ENCODE measurements around the gene KIAA1143. TPM values are rescaled to one million over a fixed set of nuclear protein-coding genes. Genes with fewer than 3 reads are reported as not detected.

The KIAA1143 gene
- total and polyA plus RNA-seq, 9 of the 15 experiments (the other 6 are each of a cell fraction or from before 2014, with no cell fraction given), result 25.6 to 72.0 (median 42.2) TPM

- Histone ChIP-seq H3K4me3 (no peak overlapping the region), H3K27ac (ENCODE audit: extremely low read depth, low read depth, low read length) (no peak overlapping the region), H3K9ac (ENCODE audit: insufficient read depth in 1 of 2, low read depth in 2 of 2, low read length in 2 of 2) (no peak overlapping the region), H3K36me3 (ENCODE audit: control insufficient read depth, insufficient read depth, low read length) (peaks cover 46% of the 10 kb centered on the region), H3K27me3 (ENCODE audit: control insufficient read depth in 2 of 2, insufficient read depth in 2 of 2, low read length in 2 of 2) (no peaks in the 10 kb centered on the region), H2AFZ (ENCODE audit: low read depth, low read length) (no peak overlapping the region), H3K4me1 (replicated peaks in 1 of 2; ENCODE audit: control insufficient read depth in 2 of 2, insufficient read depth in 2 of 2, low read length in 2 of 2) (no peaks in the 10 kb centered on the region), H3K9me1 (ENCODE audit: control insufficient read depth, insufficient read depth, low read length) (no peaks in the 10 kb centered on the region), H4K20me1 (replicated peaks; ENCODE audit: control insufficient read depth, insufficient read depth, low read length) (no peaks in the 10 kb centered on the region), H3K79me2 (ENCODE audit: control insufficient read depth, insufficient read depth, low read length) (peaks cover 49% of the 10 kb centered on the region), H3K9me3 (replicated peaks; ENCODE audit: control insufficient read depth, insufficient read depth, low read depth, low read length) (peaks cover 22% of the 10 kb centered on the region), H3K4me2 (ENCODE audit: insufficient read depth, low read length) (no peak overlapping the region)
- intact Hi-C loops (cut with micrococcal nuclease) (no loop called here), in situ Hi-C loops (cut with MboI) (no loop called here)
- 94% methylated on average over 1 of the region's 1 CpG for WGBS (ENCODE audit: insufficient coverage, low coverage, missing lambda C conversion rate)
- ATAC-seq, result no peak
- ChIA-PET CTCF (ENCODE audit: low intra/inter-chr PET ratio) (no interaction called here), POLR2A (interaction anchor here (0.7 kb wide), 1 partner anchor 10 kb away, joined by 3 read pairs; the partner anchor contains the start of genes KIAA1143 and KIF15)
- DNase-seq (ENCODE audit: extremely low read depth in 1 of 4, low spot score in 3 of 4), result no peak
- BruUV-seq (replicated peaks), result no TSS peak
- FAIRE-seq, result no peak
- no peak for TF ChIP-seq RFX1 (IDR thresholded peaks at IDR 0.05)
- no peak for TF ChIP-seq ZNF764 (CRISPR knock-in tag; IDR thresholded peaks at IDR 0.05; ENCODE audit: low read depth)
- TF ChIP-seq, protein P1, sequence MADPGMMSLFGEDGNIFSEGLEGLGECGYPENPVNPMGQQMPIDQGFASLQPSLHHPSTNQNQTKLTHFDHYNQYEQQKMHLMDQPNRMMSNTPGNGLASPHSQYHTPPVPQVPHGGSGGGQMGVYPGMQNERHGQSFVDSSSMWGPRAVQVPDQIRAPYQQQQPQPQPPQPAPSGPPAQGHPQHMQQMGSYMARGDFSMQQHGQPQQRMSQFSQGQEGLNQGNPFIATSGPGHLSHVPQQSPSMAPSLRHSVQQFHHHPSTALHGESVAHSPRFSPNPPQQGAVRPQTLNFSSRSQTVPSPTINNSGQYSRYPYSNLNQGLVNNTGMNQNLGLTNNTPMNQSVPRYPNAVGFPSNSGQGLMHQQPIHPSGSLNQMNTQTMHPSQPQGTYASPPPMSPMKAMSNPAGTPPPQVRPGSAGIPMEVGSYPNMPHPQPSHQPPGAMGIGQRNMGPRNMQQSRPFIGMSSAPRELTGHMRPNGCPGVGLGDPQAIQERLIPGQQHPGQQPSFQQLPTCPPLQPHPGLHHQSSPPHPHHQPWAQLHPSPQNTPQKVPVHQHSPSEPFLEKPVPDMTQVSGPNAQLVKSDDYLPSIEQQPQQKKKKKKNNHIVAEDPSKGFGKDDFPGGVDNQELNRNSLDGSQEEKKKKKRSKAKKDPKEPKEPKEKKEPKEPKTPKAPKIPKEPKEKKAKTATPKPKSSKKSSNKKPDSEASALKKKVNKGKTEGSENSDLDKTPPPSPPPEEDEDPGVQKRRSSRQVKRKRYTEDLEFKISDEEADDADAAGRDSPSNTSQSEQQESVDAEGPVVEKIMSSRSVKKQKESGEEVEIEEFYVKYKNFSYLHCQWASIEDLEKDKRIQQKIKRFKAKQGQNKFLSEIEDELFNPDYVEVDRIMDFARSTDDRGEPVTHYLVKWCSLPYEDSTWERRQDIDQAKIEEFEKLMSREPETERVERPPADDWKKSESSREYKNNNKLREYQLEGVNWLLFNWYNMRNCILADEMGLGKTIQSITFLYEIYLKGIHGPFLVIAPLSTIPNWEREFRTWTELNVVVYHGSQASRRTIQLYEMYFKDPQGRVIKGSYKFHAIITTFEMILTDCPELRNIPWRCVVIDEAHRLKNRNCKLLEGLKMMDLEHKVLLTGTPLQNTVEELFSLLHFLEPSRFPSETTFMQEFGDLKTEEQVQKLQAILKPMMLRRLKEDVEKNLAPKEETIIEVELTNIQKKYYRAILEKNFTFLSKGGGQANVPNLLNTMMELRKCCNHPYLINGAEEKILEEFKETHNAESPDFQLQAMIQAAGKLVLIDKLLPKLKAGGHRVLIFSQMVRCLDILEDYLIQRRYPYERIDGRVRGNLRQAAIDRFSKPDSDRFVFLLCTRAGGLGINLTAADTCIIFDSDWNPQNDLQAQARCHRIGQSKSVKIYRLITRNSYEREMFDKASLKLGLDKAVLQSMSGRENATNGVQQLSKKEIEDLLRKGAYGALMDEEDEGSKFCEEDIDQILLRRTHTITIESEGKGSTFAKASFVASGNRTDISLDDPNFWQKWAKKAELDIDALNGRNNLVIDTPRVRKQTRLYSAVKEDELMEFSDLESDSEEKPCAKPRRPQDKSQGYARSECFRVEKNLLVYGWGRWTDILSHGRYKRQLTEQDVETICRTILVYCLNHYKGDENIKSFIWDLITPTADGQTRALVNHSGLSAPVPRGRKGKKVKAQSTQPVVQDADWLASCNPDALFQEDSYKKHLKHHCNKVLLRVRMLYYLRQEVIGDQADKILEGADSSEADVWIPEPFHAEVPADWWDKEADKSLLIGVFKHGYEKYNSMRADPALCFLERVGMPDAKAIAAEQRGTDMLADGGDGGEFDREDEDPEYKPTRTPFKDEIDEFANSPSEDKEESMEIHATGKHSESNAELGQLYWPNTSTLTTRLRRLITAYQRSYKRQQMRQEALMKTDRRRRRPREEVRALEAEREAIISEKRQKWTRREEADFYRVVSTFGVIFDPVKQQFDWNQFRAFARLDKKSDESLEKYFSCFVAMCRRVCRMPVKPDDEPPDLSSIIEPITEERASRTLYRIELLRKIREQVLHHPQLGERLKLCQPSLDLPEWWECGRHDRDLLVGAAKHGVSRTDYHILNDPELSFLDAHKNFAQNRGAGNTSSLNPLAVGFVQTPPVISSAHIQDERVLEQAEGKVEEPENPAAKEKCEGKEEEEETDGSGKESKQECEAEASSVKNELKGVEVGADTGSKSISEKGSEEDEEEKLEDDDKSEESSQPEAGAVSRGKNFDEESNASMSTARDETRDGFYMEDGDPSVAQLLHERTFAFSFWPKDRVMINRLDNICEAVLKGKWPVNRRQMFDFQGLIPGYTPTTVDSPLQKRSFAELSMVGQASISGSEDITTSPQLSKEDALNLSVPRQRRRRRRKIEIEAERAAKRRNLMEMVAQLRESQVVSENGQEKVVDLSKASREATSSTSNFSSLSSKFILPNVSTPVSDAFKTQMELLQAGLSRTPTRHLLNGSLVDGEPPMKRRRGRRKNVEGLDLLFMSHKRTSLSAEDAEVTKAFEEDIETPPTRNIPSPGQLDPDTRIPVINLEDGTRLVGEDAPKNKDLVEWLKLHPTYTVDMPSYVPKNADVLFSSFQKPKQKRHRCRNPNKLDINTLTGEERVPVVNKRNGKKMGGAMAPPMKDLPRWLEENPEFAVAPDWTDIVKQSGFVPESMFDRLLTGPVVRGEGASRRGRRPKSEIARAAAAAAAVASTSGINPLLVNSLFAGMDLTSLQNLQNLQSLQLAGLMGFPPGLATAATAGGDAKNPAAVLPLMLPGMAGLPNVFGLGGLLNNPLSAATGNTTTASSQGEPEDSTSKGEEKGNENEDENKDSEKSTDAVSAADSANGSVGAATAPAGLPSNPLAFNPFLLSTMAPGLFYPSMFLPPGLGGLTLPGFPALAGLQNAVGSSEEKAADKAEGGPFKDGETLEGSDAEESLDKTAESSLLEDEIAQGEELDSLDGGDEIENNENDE (IDR thresholded peaks at IDR 0.05; ENCODE audit: low read depth, low read length), result no peak
- TF ChIP-seq TRIM28 (IDR thresholded peaks at IDR 0.05), result peak; percentile 82
Observed at GRCh38 chr3:44771424-44772098, 10.1 kb upstream of the KIAA1143 start.

Data from K562 (cell line).